ENCODE data around the gene IGFL2. TPM values are rescaled to one million over a fixed set of nuclear protein-coding genes. Genes with fewer than 3 reads are reported as not detected.
"Not testable (repeated sequence)": the region's sequence is repeated elsewhere in the genome, so short reads cannot be mapped to it uniquely, and the experiment has no call there.

The IGFL2 gene
- total RNA-seq, 3 donors from 2014 or later (not counting 1 experiment from before 2014, with no cell fraction given) = not detected

- Histone ChIP-seq H3K36me3 (ENCODE audit: control insufficient read depth, insufficient read depth, low read length) (no peaks in the 10 kb centered on the region), H3K4me3 (ENCODE audit: low read length) (no peak overlapping the region), H3K27me3 (ENCODE audit: control insufficient read depth, insufficient read depth, low read length) (peaks cover 15% of the 10 kb centered on the region), H3K9me3 (ENCODE audit: control insufficient read depth, insufficient read depth, low read length) (no peaks in the 10 kb centered on the region), H3K4me1 (ENCODE audit: control insufficient read depth, insufficient read depth, low read length) (no peaks in the 10 kb centered on the region), H3K27ac (ENCODE audit: low read length) (no peak overlapping the region)
- no peak for TF ChIP-seq CTCF (IDR thresholded peaks at IDR 0.05)
- no peak for ATAC-seq
- Mint-ChIP-seq H3K4me1 (no peaks in the 10 kb centered on the region), H3K27me3 (ENCODE audit: low read depth in 2 of 2) (peaks cover 20 to 52% of the 10 kb centered on the region in 2 donors), H3K27ac (no peak overlapping the region), H3K36me3 (no peaks in the 10 kb centered on the region), H3K4me3 (no peak overlapping the region), H3K9me3 (no peaks in the 10 kb centered on the region)
- intact Hi-C loops (cut with micrococcal nuclease) = no loop called here
- 58% methylated on average over 6 of the region's 8 CpGs for WGBS (ENCODE audit: insufficient coverage)
- DNase-seq = no peak
Observed at GRCh38 chr19:46189971-46190888, 42.2 kb downstream of the IGFL2 start.

GRCh38 chr19:46191356-46191755 is 43.3 kb downstream of the IGFL2 start:
- no peak for TF ChIP-seq CTCF (IDR thresholded peaks at IDR 0.05)
- H3K4me1 Mint-ChIP-seq = no peaks in the 10 kb centered on the region
- WGBS (ENCODE audit: insufficient coverage) = 75% methylated on average over 4 of the region's 4 CpGs
- Histone ChIP-seq H3K4me3 (ENCODE audit: low read length) (no peak overlapping the region), H3K27me3 (ENCODE audit: control insufficient read depth, insufficient read depth, low read length) (peaks cover 14% of the 10 kb centered on the region), H3K9me3 (ENCODE audit: control insufficient read depth, insufficient read depth, low read length) (no peaks in the 10 kb centered on the region), H3K27ac (ENCODE audit: low read length) (no peak overlapping the region), H3K4me1 (ENCODE audit: control insufficient read depth, insufficient read depth, low read length) (no peaks in the 10 kb centered on the region), H3K36me3 (ENCODE audit: control insufficient read depth, insufficient read depth, low read length) (no peaks in the 10 kb centered on the region)
- no peak overlapping the region for H3K27ac Mint-ChIP-seq
- no peak for ATAC-seq
- peaks cover 19 to 58% of the 10 kb centered on the region in 2 donors for H3K27me3 Mint-ChIP-seq (ENCODE audit: low read depth in 2 of 2)
- H3K36me3 Mint-ChIP-seq = no peaks in the 10 kb centered on the region
- H3K4me3 Mint-ChIP-seq = no peak overlapping the region
- DNase-seq = no peak
- H3K9me3 Mint-ChIP-seq = no peaks in the 10 kb centered on the region
- intact Hi-C loops (cut with micrococcal nuclease) = no loop called here

GRCh38 chr19:46191972-46192371 is 43.9 kb downstream of the IGFL2 start:
- H3K9me3 ChIP-seq (ENCODE audit: control insufficient read depth, insufficient read depth, low read length) = no peaks in the 10 kb centered on the region
- DNase-seq (no peak), ATAC-seq (no peak)
- no peak overlapping the region for H3K4me3 ChIP-seq (ENCODE audit: low read length)
- Mint-ChIP-seq H3K36me3 (no peaks in the 10 kb centered on the region), H3K9me3 (no peaks in the 10 kb centered on the region), H3K4me3 (no peak overlapping the region), H3K27ac (no peak overlapping the region), H3K4me1 (no peaks in the 10 kb centered on the region), H3K27me3 (ENCODE audit: low read depth in 2 of 2) (peaks cover 18 to 64% of the 10 kb centered on the region in 2 donors)
- intact Hi-C loops (cut with micrococcal nuclease) = no loop called here
- H3K27me3 ChIP-seq (ENCODE audit: control insufficient read depth, insufficient read depth, low read length) = peaks cover 12% of the 10 kb centered on the region
- TF ChIP-seq CTCF (IDR thresholded peaks at IDR 0.05) = no peak
- no peaks in the 10 kb centered on the region for H3K4me1 ChIP-seq (ENCODE audit: control insufficient read depth, insufficient read depth, low read length)
- H3K27ac ChIP-seq (ENCODE audit: low read length) = no peak overlapping the region
- no peaks in the 10 kb centered on the region for H3K36me3 ChIP-seq (ENCODE audit: control insufficient read depth, insufficient read depth, low read length)
- WGBS (ENCODE audit: insufficient coverage) = 46% methylated on average over 2 of the region's 3 CpGs

GRCh38 chr19:46192626-46192991 is 44.6 kb downstream of the IGFL2 start:
- H3K36me3 ChIP-seq (ENCODE audit: control insufficient read depth, insufficient read depth, low read length); H3K27ac ChIP-seq (ENCODE audit: low read length); DNase-seq; H3K9me3 Mint-ChIP-seq; intact Hi-C loops (cut with micrococcal nuclease); H3K4me3 Mint-ChIP-seq; ATAC-seq; H3K36me3 Mint-ChIP-seq; H3K9me3 ChIP-seq (ENCODE audit: control insufficient read depth, insufficient read depth, low read length); H3K4me3 ChIP-seq (ENCODE audit: low read length); H3K4me1 ChIP-seq (ENCODE audit: control insufficient read depth, insufficient read depth, low read length); H3K27ac Mint-ChIP-seq; H3K4me1 Mint-ChIP-seq: not testable (repeated sequence)
- H3K27me3 ChIP-seq (ENCODE audit: control insufficient read depth, insufficient read depth, low read length) = peaks cover 12% of the 10 kb centered on the region
- peaks cover 23 to 66% of the 10 kb centered on the region in 2 donors for H3K27me3 Mint-ChIP-seq (ENCODE audit: low read depth in 2 of 2)
- WGBS (ENCODE audit: insufficient coverage) = 69% methylated on average over 4 of the region's 5 CpGs
